Measurements from ENCODE around the gene CD300LF.

DNA sequence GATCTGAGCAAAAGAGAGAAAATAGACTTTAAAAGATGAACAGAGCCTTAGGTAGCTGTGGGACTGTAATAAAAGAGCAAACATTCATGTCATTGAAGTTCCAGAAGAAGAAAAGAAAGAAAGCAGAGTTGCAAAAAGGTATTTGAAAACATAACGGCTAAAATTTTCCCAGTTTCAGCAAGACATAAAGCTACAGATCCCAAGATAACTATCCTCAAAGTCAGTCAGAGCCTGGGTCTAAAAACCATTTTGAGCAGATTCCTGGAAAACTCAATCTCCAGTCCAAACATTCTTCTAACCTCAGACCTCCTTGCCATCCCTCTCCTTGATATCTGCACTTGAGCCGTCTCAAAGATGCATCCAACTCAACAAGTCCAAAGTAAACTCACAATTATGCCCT lies 68.3 kb downstream of the CD300LF start:
- TF ChIP-seq, protein P1, sequence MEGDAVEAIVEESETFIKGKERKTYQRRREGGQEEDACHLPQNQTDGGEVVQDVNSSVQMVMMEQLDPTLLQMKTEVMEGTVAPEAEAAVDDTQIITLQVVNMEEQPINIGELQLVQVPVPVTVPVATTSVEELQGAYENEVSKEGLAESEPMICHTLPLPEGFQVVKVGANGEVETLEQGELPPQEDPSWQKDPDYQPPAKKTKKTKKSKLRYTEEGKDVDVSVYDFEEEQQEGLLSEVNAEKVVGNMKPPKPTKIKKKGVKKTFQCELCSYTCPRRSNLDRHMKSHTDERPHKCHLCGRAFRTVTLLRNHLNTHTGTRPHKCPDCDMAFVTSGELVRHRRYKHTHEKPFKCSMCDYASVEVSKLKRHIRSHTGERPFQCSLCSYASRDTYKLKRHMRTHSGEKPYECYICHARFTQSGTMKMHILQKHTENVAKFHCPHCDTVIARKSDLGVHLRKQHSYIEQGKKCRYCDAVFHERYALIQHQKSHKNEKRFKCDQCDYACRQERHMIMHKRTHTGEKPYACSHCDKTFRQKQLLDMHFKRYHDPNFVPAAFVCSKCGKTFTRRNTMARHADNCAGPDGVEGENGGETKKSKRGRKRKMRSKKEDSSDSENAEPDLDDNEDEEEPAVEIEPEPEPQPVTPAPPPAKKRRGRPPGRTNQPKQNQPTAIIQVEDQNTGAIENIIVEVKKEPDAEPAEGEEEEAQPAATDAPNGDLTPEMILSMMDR (IDR thresholded peaks at IDR 0.05) = no peak
- TF ChIP-seq POLR2A (IDR thresholded peaks at IDR 0.05) = no peak

All from prostate gland (tissue), 2 donors.